ENCODE measurements around the gene GABRB1. TPM values are rescaled to one million over a fixed set of nuclear protein-coding genes. Genes with fewer than 3 reads are reported as not detected.

Gene GABRB1
- total and polyA plus RNA-seq, 8 donors = 0.16 TPM; not detected in 7

GRCh38 chr4:47203593-47203992 lies 172.2 kb downstream of the GABRB1 start:
- no peak overlapping the region for H3K27ac ChIP-seq
- no peak overlapping the region for H3K4me3 ChIP-seq
- WGBS, 2 donors = 52 to 70% methylated on average over 2 of the region's 2 CpGs
- H3K4me1 ChIP-seq = no peaks in the 10 kb centered on the region
- TF ChIP-seq CTCF (IDR thresholded peaks at IDR 0.05) = no peak
- ATAC-seq (no peak), DNase-seq (no peak), FAIRE-seq (no peak)
- intact Hi-C loops (cut with DNase I) = no loop called here
- H3K27me3 ChIP-seq = no peaks in the 10 kb centered on the region
- H3K36me3 ChIP-seq = no peaks in the 10 kb centered on the region
- no peaks in the 10 kb centered on the region for H3K9me3 ChIP-seq

GRCh38 chr4:47207555-47207954 lies 176.2 kb downstream of the GABRB1 start:
- no peak for TF ChIP-seq CTCF (IDR thresholded peaks at IDR 0.05)
- ATAC-seq = no peak
- H3K9me3 ChIP-seq = no peaks in the 10 kb centered on the region
- intact Hi-C loops (cut with DNase I) = no loop called here
- no peaks in the 10 kb centered on the region for H3K36me3 ChIP-seq
- H3K27me3 ChIP-seq = no peaks in the 10 kb centered on the region
- H3K4me3 ChIP-seq = no peak overlapping the region
- H3K4me1 ChIP-seq = no peaks in the 10 kb centered on the region
- WGBS, 2 donors = 71 to 86% methylated on average over 1 of the region's 1 CpG
- FAIRE-seq = no peak
- DNase-seq = no peak
- H3K27ac ChIP-seq = no peak overlapping the region

- ATAC-seq (no peak), FAIRE-seq (no peak), DNase-seq (no peak)
- 42 to 52% methylated on average over 1 of the region's 1 CpG for WGBS, 2 donors
- no peaks in the 10 kb centered on the region for H3K36me3 ChIP-seq
- no peak for TF ChIP-seq CTCF (IDR thresholded peaks at IDR 0.05)
- intact Hi-C loops (cut with DNase I) = no loop called here
- H3K27me3 ChIP-seq = no peaks in the 10 kb centered on the region
- no peak overlapping the region for H3K27ac ChIP-seq
- H3K9me3 ChIP-seq = no peaks in the 10 kb centered on the region
- H3K4me1 ChIP-seq = no peaks in the 10 kb centered on the region
- H3K4me3 ChIP-seq = no peak overlapping the region
Observed at GRCh38 chr4:47209833-47210232, 178.5 kb downstream of the GABRB1 start.

- DNase-seq (no peak), FAIRE-seq (no peak)
Observed at GRCh38 chr4:47210828-47211227, 179.5 kb downstream of the GABRB1 start.

GRCh38 chr4:47213106-47213505 lies 181.7 kb downstream of the GABRB1 start:
- H3K27me3 ChIP-seq = no peaks in the 10 kb centered on the region
- DNase-seq (no peak), FAIRE-seq (no peak), ATAC-seq (no peak)
- no peak for TF ChIP-seq CTCF (IDR thresholded peaks at IDR 0.05)
- no peaks in the 10 kb centered on the region for H3K36me3 ChIP-seq
- H3K9me3 ChIP-seq = no peaks in the 10 kb centered on the region
- H3K4me1 ChIP-seq = no peaks in the 10 kb centered on the region
- intact Hi-C loops (cut with DNase I) = no loop called here
- no peak overlapping the region for H3K4me3 ChIP-seq
- no peak overlapping the region for H3K27ac ChIP-seq
- WGBS, 2 donors = 23 to 35% methylated on average over 2 of the region's 2 CpGs

More at GRCh38 chr4:47210828-47211227, 179.5 kb downstream of the GABRB1 start:
- intact Hi-C loops (cut with DNase I) = no loop called here
- Histone ChIP-seq H3K27me3 (no peaks in the 10 kb centered on the region), H3K9me3 (no peaks in the 10 kb centered on the region), H3K4me1 (no peaks in the 10 kb centered on the region), H3K4me3 (no peak overlapping the region), H3K27ac (no peak overlapping the region), H3K36me3 (no peaks in the 10 kb centered on the region)
- 21% methylated on average over 3 of the region's 3 CpGs for WGBS, 2 donors
- TF ChIP-seq CTCF (IDR thresholded peaks at IDR 0.05) = no peak
- no peak for ATAC-seq
